HEK293 (cell line): ENCODE data around the gene CMKLR1.

Source experiments
- CTCF ChIA-PET: fragments of 350-600 bp; formaldehyde crosslinking; extraction: SDS; loops from one replicate; lab custom pipeline; 2021; ENCODE audit warnings: antibody characterized with exemption; lab: Yijun Ruan, JAX
- POLR2A ChIA-PET: fragments of 300-600 bp; formaldehyde crosslinking; extraction: SDS; loops from one replicate; lab custom pipeline; 2020; ENCODE audit warnings: antibody characterized with exemption, inconsistent platforms; lab: Yijun Ruan, JAX
- H3K27ac ChIP-seq: fragments of 200-500 bp; sonication (Bioruptor generic); 2 replicates; pipeline ENCODE4 v1.5.1; 2014; ENCODE audit warnings: low read depth, low read length, control low read depth, inconsistent platforms; ENCODE audit errors: extremely low read depth
- H3K36me3 ChIP-seq, 2 experiments: fragments of 200-500 bp in 1 of 2; sonication (Bioruptor generic) in 1 of 2; 1 replicate in 1 of 2; 2 replicates in 1 of 2; pipeline ENCODE4 v1.5.1; 2014 to 2017; ENCODE audit warnings: inconsistent platforms in 2 of 2, low read length in 2 of 2; ENCODE audit not compliant: control insufficient read depth in 2 of 2, insufficient read depth in 1 of 2
- H3K4me1 ChIP-seq: fragments of 200-500 bp; sonication (Bioruptor generic); 2 replicates; pipeline ENCODE4 v1.5.1; 2014; ENCODE audit warnings: mild to moderate bottlenecking, low read length, inconsistent platforms; ENCODE audit not compliant: control insufficient read depth, insufficient read depth
- H3K4me3 ChIP-seq: 2 replicates; pipeline ENCODE4 v1.5.1; 2011; ENCODE audit warnings: low read depth, mild to moderate bottlenecking, control low read depth, low read length, moderate library complexity
- H3K9me3 ChIP-seq: fragments of 200-500 bp; sonication (Bioruptor generic); 2 replicates; pipeline ENCODE4 v1.5.1; 2014; ENCODE audit warnings: low read depth, low read length, inconsistent platforms; ENCODE audit not compliant: control insufficient read depth, insufficient read depth
- AEBP2 ChIP-seq: fragments of 450-650 bp; formaldehyde crosslinking; IDR thresholded peaks from 2 replicates; pipeline ENCODE4 v1.5.1; 2016; ENCODE audit warnings: missing biosample characterization, missing genetic modification characterization, borderline replicate concordance
- BCL11B ChIP-seq: fragments of 450-650 bp; formaldehyde crosslinking; IDR thresholded peaks from 2 replicates; pipeline ENCODE4 v1.5.1; 2016; ENCODE audit warnings: low read depth, missing biosample characterization, missing genetic modification characterization
- EGR2 ChIP-seq: fragments of 450-650 bp; formaldehyde crosslinking; IDR thresholded peaks from 2 replicates; pipeline ENCODE4 v1.5.1; 2016; ENCODE audit warnings: low read depth, missing biosample characterization, missing genetic modification characterization
- GLIS1 ChIP-seq: fragments of 450-650 bp; formaldehyde crosslinking; IDR thresholded peaks from 2 replicates; pipeline ENCODE4 v1.5.1; 2016; ENCODE audit warnings: missing biosample characterization, missing genetic modification characterization
- KLF9 ChIP-seq: fragments of 450-650 bp; formaldehyde crosslinking; IDR thresholded peaks from 2 replicates; pipeline ENCODE4 v1.5.1; 2016; ENCODE audit warnings: missing biosample characterization, missing genetic modification characterization, low read depth
- PRDM2 ChIP-seq: fragments of 450-650 bp; formaldehyde crosslinking; IDR thresholded peaks from 2 replicates; pipeline ENCODE4 v1.5.1; 2016; ENCODE audit warnings: missing biosample characterization, missing genetic modification characterization, borderline replicate concordance
- WT1 ChIP-seq: fragments of 450-650 bp; formaldehyde crosslinking; IDR thresholded peaks from 2 replicates; pipeline ENCODE4 v1.5.1; 2016; ENCODE audit warnings: missing biosample characterization, missing genetic modification characterization
- YY1 ChIP-seq: fragments of 450-650 bp; formaldehyde crosslinking; IDR thresholded peaks from 2 replicates; pipeline ENCODE4 v1.5.1; 2018; ENCODE audit warnings: missing biosample characterization, missing genetic modification characterization
- ZBTB1 ChIP-seq: fragments of 450-650 bp; formaldehyde crosslinking; IDR thresholded peaks from 2 replicates; pipeline ENCODE4 v1.5.1; 2016; ENCODE audit warnings: missing biosample characterization, missing genetic modification characterization
- ZFHX2 ChIP-seq: fragments of 450-650 bp; formaldehyde crosslinking; conservative IDR thresholded peaks from 2 replicates; pipeline ENCODE4 v1.5.1; 2016; ENCODE audit warnings: missing biosample characterization, missing genetic modification characterization
- ZNF133 ChIP-seq: fragments of 450-650 bp; formaldehyde crosslinking; IDR thresholded peaks from 2 replicates; pipeline ENCODE4 v1.5.1; 2016; ENCODE audit warnings: missing biosample characterization, missing genetic modification characterization
- ZNF146 ChIP-seq: fragments of 450-650 bp; formaldehyde crosslinking; IDR thresholded peaks from 2 replicates; pipeline ENCODE4 v1.5.1; 2016; ENCODE audit warnings: missing biosample characterization, missing genetic modification characterization
- ZNF155 ChIP-seq: fragments of 450-650 bp; formaldehyde crosslinking; IDR thresholded peaks from 2 replicates; pipeline ENCODE4 v1.5.1; 2016; ENCODE audit warnings: missing biosample characterization, missing genetic modification characterization
- ZNF184 ChIP-seq: fragments of 450-650 bp; IDR thresholded peaks from 2 replicates; pipeline ENCODE4 v1.5.1; 2018; ENCODE audit warnings: missing biosample characterization, mild to moderate bottlenecking, missing genetic modification characterization
- ZNF221 ChIP-seq: fragments of 450-650 bp; formaldehyde crosslinking; IDR thresholded peaks from 2 replicates; pipeline ENCODE4 v1.5.1; 2017; ENCODE audit warnings: missing biosample characterization, missing genetic modification characterization, borderline replicate concordance
- ZNF335 ChIP-seq: fragments of 450-650 bp; formaldehyde crosslinking; conservative IDR thresholded peaks from 2 replicates; pipeline ENCODE4 v1.5.1; 2016; ENCODE audit warnings: missing biosample characterization, missing genetic modification characterization
- ZNF354C ChIP-seq: fragments of 450-650 bp; formaldehyde crosslinking; IDR thresholded peaks from 2 replicates; pipeline ENCODE4 v1.5.1; 2016; ENCODE audit warnings: missing biosample characterization, missing genetic modification characterization, low read depth, borderline replicate concordance
- ZNF416 ChIP-seq: fragments of 450-650 bp; formaldehyde crosslinking; IDR thresholded peaks from 2 replicates; pipeline ENCODE4 v1.5.1; 2016; ENCODE audit warnings: missing biosample characterization, missing genetic modification characterization
- ZNF560 ChIP-seq: fragments of 450-650 bp; formaldehyde crosslinking; IDR thresholded peaks from 2 replicates; pipeline ENCODE4 v1.5.1; 2017; ENCODE audit warnings: missing biosample characterization, missing genetic modification characterization, borderline replicate concordance
- ZNF677 ChIP-seq: fragments of 450-650 bp; IDR thresholded peaks from 2 replicates; pipeline ENCODE4 v1.5.0; 2018; ENCODE audit warnings: missing biosample characterization, mild to moderate bottlenecking, missing genetic modification characterization, moderate library complexity
- ZNF792 ChIP-seq: fragments of 450-650 bp; formaldehyde crosslinking; IDR thresholded peaks from 2 replicates; pipeline ENCODE4 v1.5.1; 2016; ENCODE audit warnings: missing biosample characterization, missing genetic modification characterization

CMKLR1 gene

GRCh38 chr12:108333898-108334699 lies 5.0 kb downstream of the CMKLR1 start (continued):
- TF ChIP-seq PRDM2 (tag by site-specific recombination) (no peak), KLF9 (tag by site-specific recombination) (no peak)

DNA sequence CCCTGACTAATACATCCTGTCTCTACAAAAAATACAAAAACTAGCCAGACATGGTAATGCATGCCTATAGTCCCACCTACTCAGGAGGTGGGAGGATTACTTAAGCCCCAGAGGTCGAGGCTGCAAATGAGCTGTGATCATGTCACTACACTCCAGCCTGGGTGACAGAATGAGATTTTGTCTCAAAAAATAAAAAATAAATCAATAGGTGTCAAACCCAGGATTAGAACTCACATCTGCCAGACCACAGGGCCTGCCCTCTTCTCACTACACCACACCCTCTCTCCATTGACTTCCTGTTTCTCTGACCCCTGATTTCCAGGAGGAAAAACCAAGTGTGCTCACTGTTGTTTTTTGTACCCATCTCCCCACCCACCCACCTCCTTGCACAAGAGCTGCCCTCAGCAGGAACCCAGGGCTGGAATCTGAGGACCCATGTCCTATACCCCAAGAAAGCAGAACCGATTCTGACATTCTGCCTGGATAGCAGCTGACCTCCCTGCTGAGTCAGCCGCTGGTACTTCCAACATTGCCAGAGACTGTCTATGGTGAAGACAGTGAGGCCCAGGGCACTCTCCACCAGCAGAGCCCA lies 6.2 kb downstream of the CMKLR1 start:
- Histone ChIP-seq H3K4me1 (no peaks in the 10 kb centered on the region), H3K9me3 (no peaks in the 10 kb centered on the region), H3K27ac (no peak overlapping the region), H3K36me3 (no peaks in the 10 kb centered on the region), H3K4me3 (no peak overlapping the region)
- ChIA-PET POLR2A (no interaction called here), CTCF (no interaction called here)
- peak; percentile 27; the same call in 1 of the 2 replicates for TF ChIP-seq ZFHX2 (tag by site-specific recombination)
- no peak for TF ChIP-seq YY1 (tag by site-specific recombination)
- no peak for TF ChIP-seq ZNF560 (tag by site-specific recombination)
- TF ChIP-seq EGR2 (tag by site-specific recombination) = peak; percentile 19; the same call in 1 of the 2 replicates

DNA sequence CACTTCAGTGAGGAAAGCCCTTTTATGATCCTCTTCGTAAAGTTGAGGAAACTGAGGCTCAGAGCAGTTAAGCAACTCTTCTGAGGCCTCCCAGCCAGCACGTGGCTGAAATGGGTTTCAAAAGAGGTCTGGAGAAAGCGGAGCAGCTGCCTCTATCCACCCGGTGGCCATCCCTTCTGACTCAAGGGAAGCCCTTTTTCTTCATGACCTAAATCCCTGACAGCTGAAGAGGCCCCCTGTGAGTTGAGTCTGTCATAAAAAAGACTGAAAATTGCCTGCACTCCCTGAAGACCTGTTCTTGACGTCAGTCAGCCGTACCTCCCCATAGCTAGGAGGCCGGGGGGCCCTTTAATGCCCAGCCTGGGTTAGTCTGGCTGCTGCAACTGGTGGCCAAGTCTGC lies 10.7 kb downstream of the CMKLR1 start:
- H3K4me1 ChIP-seq = no peaks in the 10 kb centered on the region

GRCh38 chr12:108327621-108328344 lies 11.3 kb downstream of the CMKLR1 start:
- CTCF ChIA-PET = no interaction called here
- H3K36me3 ChIP-seq = no peaks in the 10 kb centered on the region
- POLR2A ChIA-PET = no interaction called here
- no peak overlapping the region for H3K27ac ChIP-seq
- no peak overlapping the region for H3K4me3 ChIP-seq
- H3K4me1 ChIP-seq = no peaks in the 10 kb centered on the region
- no peaks in the 10 kb centered on the region for H3K9me3 ChIP-seq
- TF ChIP-seq ZNF221 (tag by site-specific recombination) (no peak), ZNF155 (tag by site-specific recombination) (no peak), ZNF184 (no peak), ZNF560 (tag by site-specific recombination) (no peak), ZNF792 (tag by site-specific recombination) (no peak), AEBP2 (tag by site-specific recombination) (no peak), ZNF354C (tag by site-specific recombination) (no peak), ZNF335 (tag by site-specific recombination) (no peak), ZBTB1 (no peak), ZNF133 (tag by site-specific recombination) (no peak), ZNF416 (tag by site-specific recombination) (no peak), EGR2 (tag by site-specific recombination) (no peak), ZNF677 (tag by site-specific recombination) (no peak), BCL11B (tag by site-specific recombination) (no peak), WT1 (no peak)

More for the DNA sequence above, 10.7 kb downstream of the CMKLR1 start:
- Histone ChIP-seq H3K4me3 (no peak overlapping the region), H3K27ac (no peak overlapping the region), H3K9me3 (no peaks in the 10 kb centered on the region), H3K36me3 (no peaks in the 10 kb centered on the region)
- TF ChIP-seq GLIS1 (peak; percentile 53), ZNF146 (tag by site-specific recombination) (no peak)
- POLR2A ChIA-PET = no interaction called here
- CTCF ChIA-PET = no interaction called here
